Endothelial cell of umbilical vein (primary cell): ENCODE results near the gene SLC35G4.
"Not testable (repeated sequence)": the region's sequence is repeated elsewhere in the genome, so short reads cannot be mapped to it uniquely, and the experiment has no call there.

Source experiments
- CTCF ChIP-seq, 2 donors: IDR thresholded peaks; 1 replicate in 1 of 2; 2 replicates in 1 of 2; pipeline ENCODE4 v1.5.1; 2011; ENCODE audit warnings: low read length in 2 of 2, mild to moderate bottlenecking in 2 of 2, moderate library complexity in 2 of 2, control low read depth in 1 of 2, inconsistent platforms in 1 of 2, low read depth in 1 of 2; ENCODE audit not compliant: insufficient read depth in 1 of 2; ENCODE audit errors: extremely low read depth in 1 of 2
- EZH2 ChIP-seq: IDR thresholded peaks from 2 replicates; pipeline ENCODE4 v1.6.1; 2012; ENCODE audit warnings: borderline replicate concordance, low read depth, mild to moderate bottlenecking, moderate library complexity, low read length, inconsistent platforms; ENCODE audit not compliant: severe bottlenecking
- JUN ChIP-seq: IDR thresholded peaks from 2 replicates; pipeline ENCODE4 v1.6.1; 2011; ENCODE audit warnings: borderline replicate concordance, low read depth; ENCODE audit not compliant: insufficient read length, insufficient read depth
- MAX ChIP-seq: IDR thresholded peaks from 2 replicates; pipeline ENCODE4 v1.6.1; 2011; ENCODE audit not compliant: insufficient read depth, insufficient read length
- MYC ChIP-seq: IDR thresholded peaks from one replicate; pipeline ENCODE4 v1.6.1; 2011; ENCODE audit warnings: mild to moderate bottlenecking, low read depth, low read length
- POLR2A ChIP-seq: IDR thresholded peaks from 2 replicates; pipeline ENCODE4 v1.6.1; 2012; ENCODE audit warnings: low read depth, mild to moderate bottlenecking, control low read depth, low read length
- POLR2AphosphoS5 ChIP-seq: IDR thresholded peaks from 2 replicates; pipeline ENCODE4 v1.6.1; 2012; ENCODE audit warnings: low read depth, mild to moderate bottlenecking, control low read depth, low read length, moderate library complexity; ENCODE audit not compliant: insufficient read depth

- TF ChIP-seq POLR2AphosphoS5; CTCF (IDR thresholded peaks at IDR 0.05; ENCODE audit: extremely low read depth in 1 of 2, insufficient read depth in 1 of 2, low read depth in 1 of 2, low read length in 2 of 2); JUN; EZH2; POLR2A; MAX; MYC: not testable (repeated sequence)
Measured at GRCh38 chr18:11613611-11614010, 4.2 kb downstream of the SLC35G4 start.
